C4-2B (cell line): ENCODE measurements around the gene ANKRD36.
"Not testable (repeated sequence)": the region's sequence is repeated elsewhere in the genome, so short reads cannot be mapped to it uniquely, and the experiment has no call there.

ENCODE experiments used
- H3K27ac ChIP-seq: fragments of 450-650 bp; 2 replicates; pipeline ENCODE4 v1.5.1; 2017
- ZFX ChIP-seq: fragments of 450-650 bp; IDR thresholded peaks from 2 replicates; pipeline ENCODE4 v1.6.1; 2017
- TF ChIP-seq, protein P1 (sequence below): fragments of 450-650 bp; conservative IDR thresholded peaks from 2 replicates; pipeline ENCODE4 v1.5.1; 2017; ENCODE audit warnings: mild to moderate bottlenecking

ANKRD36 gene

DNA sequence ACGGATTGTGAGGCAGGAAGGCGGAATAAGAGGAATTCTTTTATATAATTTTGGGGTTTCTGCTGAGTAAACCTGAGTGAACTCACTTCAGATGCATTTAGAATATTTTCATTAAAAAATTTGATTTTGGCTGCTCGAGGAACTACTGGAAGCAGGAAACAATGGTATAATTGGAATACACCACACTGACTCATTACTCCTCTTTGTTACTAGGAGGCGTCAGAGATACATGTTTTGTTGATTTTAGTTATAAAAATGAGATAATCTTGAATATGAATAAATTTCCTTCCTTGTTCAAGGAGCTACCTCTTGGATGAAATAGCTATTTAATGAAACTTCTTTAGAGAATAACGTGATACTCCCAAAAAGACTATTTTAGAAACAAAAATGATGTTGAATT lies 97.4 kb downstream of the ANKRD36 start:
- H3K27ac ChIP-seq, result no peak overlapping the region
- no peak for TF ChIP-seq ZFX
- TF ChIP-seq, protein P1, sequence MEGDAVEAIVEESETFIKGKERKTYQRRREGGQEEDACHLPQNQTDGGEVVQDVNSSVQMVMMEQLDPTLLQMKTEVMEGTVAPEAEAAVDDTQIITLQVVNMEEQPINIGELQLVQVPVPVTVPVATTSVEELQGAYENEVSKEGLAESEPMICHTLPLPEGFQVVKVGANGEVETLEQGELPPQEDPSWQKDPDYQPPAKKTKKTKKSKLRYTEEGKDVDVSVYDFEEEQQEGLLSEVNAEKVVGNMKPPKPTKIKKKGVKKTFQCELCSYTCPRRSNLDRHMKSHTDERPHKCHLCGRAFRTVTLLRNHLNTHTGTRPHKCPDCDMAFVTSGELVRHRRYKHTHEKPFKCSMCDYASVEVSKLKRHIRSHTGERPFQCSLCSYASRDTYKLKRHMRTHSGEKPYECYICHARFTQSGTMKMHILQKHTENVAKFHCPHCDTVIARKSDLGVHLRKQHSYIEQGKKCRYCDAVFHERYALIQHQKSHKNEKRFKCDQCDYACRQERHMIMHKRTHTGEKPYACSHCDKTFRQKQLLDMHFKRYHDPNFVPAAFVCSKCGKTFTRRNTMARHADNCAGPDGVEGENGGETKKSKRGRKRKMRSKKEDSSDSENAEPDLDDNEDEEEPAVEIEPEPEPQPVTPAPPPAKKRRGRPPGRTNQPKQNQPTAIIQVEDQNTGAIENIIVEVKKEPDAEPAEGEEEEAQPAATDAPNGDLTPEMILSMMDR, result no peak

DNA sequence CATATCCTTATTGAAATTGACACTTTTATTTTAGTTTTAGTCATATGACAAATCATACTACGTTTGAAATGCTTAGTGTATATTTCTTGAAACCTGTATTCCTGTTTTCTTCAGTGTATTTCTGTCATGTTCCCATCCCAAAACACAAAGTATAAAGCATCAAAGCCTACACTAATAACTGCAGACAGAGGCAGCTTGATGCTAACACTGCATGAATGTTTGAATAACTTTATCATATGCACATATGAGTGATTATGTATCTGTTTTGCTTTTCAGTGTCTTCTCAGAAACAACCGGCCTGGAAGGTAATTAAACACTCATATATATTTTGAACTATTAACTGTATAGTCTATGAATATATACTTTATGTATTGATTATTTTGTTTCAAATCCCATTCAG lies 102.1 kb downstream of the ANKRD36 start:
- not testable (repeated sequence) for H3K27ac ChIP-seq

- not testable (repeated sequence) for H3K27ac ChIP-seq
Observed at GRCh38 chr2:97230848-97231585, 118.1 kb downstream of the ANKRD36 start.

- H3K27ac ChIP-seq, result not testable (repeated sequence)
Observed at GRCh38 chr2:97232981-97233380, 120.0 kb downstream of the ANKRD36 start.

GRCh38 chr2:97233660-97234295 lies 120.8 kb downstream of the ANKRD36 start:
- H3K27ac ChIP-seq, result not testable (repeated sequence)

DNA sequence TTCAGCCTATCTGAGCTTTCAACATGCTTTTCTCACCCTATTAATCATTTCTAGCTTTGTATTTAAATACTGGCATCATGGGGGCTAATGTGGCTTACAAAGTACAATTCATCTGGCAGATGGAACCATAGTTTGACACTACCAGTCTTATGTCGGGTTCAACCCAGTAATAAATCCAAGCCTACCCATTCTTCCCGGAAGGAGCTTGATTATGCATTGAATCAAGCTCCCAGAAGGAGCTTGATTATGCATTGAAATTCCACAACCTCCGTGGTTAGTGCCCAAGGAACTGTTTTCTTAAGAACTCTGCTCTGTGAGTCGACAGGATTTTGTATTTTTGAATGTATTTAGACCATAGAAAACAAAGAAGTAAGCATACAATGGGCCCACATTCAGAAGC lies 148.2 kb downstream of the ANKRD36 start:
- not testable (repeated sequence) for H3K27ac ChIP-seq

DNA sequence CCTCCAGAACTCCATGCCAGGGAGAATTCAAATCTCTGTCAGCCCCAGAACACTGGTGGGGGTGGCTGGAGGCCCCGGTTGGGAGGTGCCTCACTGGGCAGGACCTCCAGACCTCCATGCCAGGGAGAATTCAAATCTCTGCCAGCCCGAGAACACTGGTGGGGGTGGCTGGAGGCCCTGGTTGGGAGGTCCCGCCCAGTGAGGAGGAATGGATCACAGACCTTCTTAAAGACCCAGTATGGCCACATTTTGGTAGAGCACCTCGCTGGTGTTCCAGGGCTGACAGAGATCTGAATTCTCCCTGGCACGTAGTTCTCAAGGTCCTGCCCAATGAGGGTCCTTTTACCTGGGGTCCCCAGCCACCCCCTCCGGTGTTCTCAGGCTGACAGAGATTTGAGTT lies 153.5 kb downstream of the ANKRD36 start:
- not testable (repeated sequence) for H3K27ac ChIP-seq

DNA sequence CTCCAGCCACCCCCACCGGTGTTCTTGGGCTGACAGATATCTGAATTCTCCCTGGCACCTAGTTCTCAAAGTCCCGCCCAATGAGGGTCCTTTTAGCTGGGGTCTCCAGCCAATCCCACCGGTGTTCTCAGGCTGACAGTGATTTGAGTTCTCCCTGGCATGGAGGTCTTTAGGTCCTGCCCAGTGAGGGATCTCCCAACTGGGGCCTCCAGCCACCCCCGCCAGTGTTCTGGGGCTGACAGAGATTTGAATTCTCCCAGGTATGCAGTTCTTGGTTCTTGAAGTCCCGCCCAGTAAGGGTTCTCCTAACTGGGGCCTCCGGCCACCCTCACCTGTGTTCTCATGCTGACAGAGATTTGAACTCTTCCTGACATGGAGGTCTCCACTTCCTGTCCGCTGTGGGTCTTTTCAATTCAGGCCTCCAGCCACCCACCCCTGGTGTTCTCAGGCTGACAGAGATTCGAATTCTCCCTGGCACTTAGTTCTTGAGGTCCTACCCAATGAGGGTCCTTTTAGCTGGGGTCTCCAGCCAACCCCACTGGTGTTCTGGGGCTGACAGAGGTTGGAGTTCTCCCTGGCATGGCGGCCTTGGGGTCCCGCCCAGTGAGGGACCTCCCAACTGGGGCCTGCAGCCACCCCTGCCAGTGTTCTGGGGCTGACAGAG lies 154.6 kb downstream of the ANKRD36 start:
- TF ChIP-seq, protein P1, result no peak
- no peak for TF ChIP-seq ZFX
- H3K27ac ChIP-seq, result no peak overlapping the region

GRCh38 chr2:97268075-97268591 lies 155.2 kb downstream of the ANKRD36 start:
- H3K27ac ChIP-seq, result not testable (repeated sequence)

- H3K27ac ChIP-seq, result not testable (repeated sequence)
Observed at GRCh38 chr2:97276232-97276798, 163.4 kb downstream of the ANKRD36 start.

- H3K27ac ChIP-seq, result not testable (repeated sequence)
Observed at GRCh38 chr2:97285187-97285586, 172.2 kb downstream of the ANKRD36 start.

DNA sequence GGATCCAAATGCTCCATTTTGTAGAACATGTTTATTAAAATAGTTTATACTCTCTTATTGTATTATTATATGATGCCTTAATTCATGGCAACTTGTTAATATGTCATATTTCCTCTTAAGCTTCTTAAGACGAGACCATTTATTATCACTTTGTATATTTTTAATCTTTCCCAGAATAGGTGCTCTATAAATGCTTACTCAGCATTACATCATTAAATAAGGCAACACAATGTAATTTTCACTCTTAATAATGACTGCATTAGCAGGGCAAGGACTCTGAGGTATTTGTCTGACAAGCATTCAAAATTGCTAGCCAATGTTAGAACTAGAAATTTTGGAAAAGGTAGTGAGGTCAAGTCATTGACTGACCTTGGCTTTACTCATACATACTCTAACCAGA lies 180.7 kb downstream of the ANKRD36 start:
- H3K27ac ChIP-seq, result not testable (repeated sequence)
